Upper lobe of left lung (tissue), 4 donors: ENCODE data around the gene LYPD6.

Source experiments
- CTCF ChIP-seq, 6 experiments: fragments of 450-650 bp in 4 of 6; fragments of 200-600 bp in 2 of 6; sonication (generic) in 2 of 6; IDR thresholded peaks; one replicate each; pipeline ENCODE4 v1.5.1; 2016 to 2019; ENCODE audit warnings: antibody characterized with exemption in 6 of 6
- POLR2A ChIP-seq, 4 donors: fragments of 450-650 bp; IDR thresholded peaks; one replicate each; pipeline ENCODE4 v1.5.1; 2016 to 2017; ENCODE audit warnings: antibody characterized with exemption in 4 of 4, mild to moderate bottlenecking in 2 of 4
- POLR2AphosphoS5 ChIP-seq, 2 donors: sonication (generic); formaldehyde crosslinking; IDR thresholded peaks; one replicate each; pipeline ENCODE4 v1.5.1; 2017; ENCODE audit warnings: antibody characterized with exemption in 2 of 2

- TF ChIP-seq CTCF (IDR thresholded peaks at IDR 0.05) (no peak), POLR2AphosphoS5 (IDR thresholded peaks at IDR 0.05) (no peak), POLR2A (IDR thresholded peaks at IDR 0.05) (no peak)
Measured at GRCh38 chr2:149329489-149330126, 779 bp upstream of the LYPD6 start.
